Suprapubic skin (tissue), 4 donors: ENCODE measurements around the gene EEA1. TPM values are rescaled to one million over a fixed set of nuclear protein-coding genes. Genes with fewer than 3 reads are reported as not detected.
"Not testable (repeated sequence)": the region's sequence is repeated elsewhere in the genome, so short reads cannot be mapped to it uniquely, and the experiment has no call there.

Source experiments
- DNase-seq, 2 donors: peaks; one replicate each; pipeline ENCODE4 v3.0.0-alpha.2; 2019; ENCODE audit warnings: low spot score in 2 of 2
- H3K27ac ChIP-seq: fragments of 200-600 bp; sonication (generic); one replicate; pipeline ENCODE4 v1.5.1; 2019
- H3K27me3 ChIP-seq: fragments of 200-600 bp; sonication (generic); one replicate; pipeline ENCODE4 v1.5.1; 2019
- H3K36me3 ChIP-seq: fragments of 200-600 bp; sonication (generic); one replicate; pipeline ENCODE4 v1.5.1; 2019
- H3K4me1 ChIP-seq: fragments of 200-600 bp; sonication (generic); one replicate; pipeline ENCODE4 v1.5.1; 2019
- H3K4me3 ChIP-seq: fragments of 200-600 bp; sonication (generic); one replicate; pipeline ENCODE4 v1.5.1; 2019; ENCODE audit warnings: mild to moderate bottlenecking
- H3K9me3 ChIP-seq: fragments of 200-600 bp; sonication (generic); one replicate; pipeline ENCODE4 v1.5.1; 2019
- EP300 ChIP-seq: sonication (generic); formaldehyde crosslinking; IDR thresholded peaks from one replicate; pipeline ENCODE4 v1.6.1; 2017; ENCODE audit warnings: antibody characterized with exemption
- POLR2A ChIP-seq, 2 donors: fragments of 450-650 bp; IDR thresholded peaks; one replicate each; pipeline ENCODE4 v1.6.1; 2017; ENCODE audit warnings: antibody characterized with exemption in 2 of 2, mild to moderate bottlenecking in 2 of 2, moderate library complexity in 2 of 2
- POLR2AphosphoS5 ChIP-seq, 3 donors: sonication (generic); formaldehyde crosslinking; IDR thresholded peaks; one replicate each; pipeline ENCODE4 v1.6.1; 2017; ENCODE audit warnings: antibody characterized with exemption in 3 of 3
- WGBS: methylation state at CpG from one replicate; pipeline ENCODE4 v1.1.5; 2018; 5-methylcytosine and 5-hydroxymethylcytosine counted together
- total RNA-seq, 4 donors: library from RNA; depleted of rRNA; stranded (reverse); fragments of >200 nt; gene quantifications; one replicate each; pipeline ENCODE4 v1.1.0, GENCODE V29; 2016
- TF ChIP-seq, protein P1 (sequence below), 2 donors: fragments of 200-600 bp in 1 of 2; fragments of 450-650 bp in 1 of 2; sonication (generic) in 1 of 2; IDR thresholded peaks; one replicate each; pipeline ENCODE4 v1.5.1; 2016 to 2019; ENCODE audit warnings: antibody characterized with exemption in 2 of 2, mild to moderate bottlenecking in 1 of 2, moderate library complexity in 1 of 2

Gene EEA1
- total RNA-seq, 4 donors from 2014 or later: 17.9 to 55.0 (median 23.2) TPM

DNA sequence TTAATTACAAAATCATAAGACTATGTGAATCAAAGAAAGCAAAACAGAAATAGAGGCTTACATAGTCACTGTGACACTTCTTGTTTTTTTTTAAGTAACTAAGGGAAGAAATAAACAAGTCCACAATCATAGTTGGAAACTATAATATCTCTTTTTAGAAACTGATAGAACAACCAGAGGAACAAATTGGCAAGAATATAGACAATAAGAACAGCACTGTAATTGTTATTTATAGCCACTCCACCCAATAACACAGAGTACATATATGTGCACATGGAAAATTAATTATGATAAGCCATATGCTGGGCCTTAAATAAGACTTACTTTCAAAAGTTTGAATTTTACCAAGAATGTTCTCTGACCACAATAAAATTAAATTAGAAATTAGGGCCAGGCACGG, 125.2 kb downstream of the EEA1 start:
- Histone ChIP-seq H3K27ac (no peak overlapping the region), H3K27me3 (no peaks in the 10 kb centered on the region), H3K4me3 (no peak overlapping the region), H3K36me3 (peaks cover 70% of the 10 kb centered on the region), H3K9me3 (peaks cover 4% of the 10 kb centered on the region), H3K4me1 (no peaks in the 10 kb centered on the region)
- TF ChIP-seq POLR2A (IDR thresholded peaks at IDR 0.05): no peak
- TF ChIP-seq POLR2AphosphoS5 (IDR thresholded peaks at IDR 0.05): no peak
- TF ChIP-seq, protein P1, sequence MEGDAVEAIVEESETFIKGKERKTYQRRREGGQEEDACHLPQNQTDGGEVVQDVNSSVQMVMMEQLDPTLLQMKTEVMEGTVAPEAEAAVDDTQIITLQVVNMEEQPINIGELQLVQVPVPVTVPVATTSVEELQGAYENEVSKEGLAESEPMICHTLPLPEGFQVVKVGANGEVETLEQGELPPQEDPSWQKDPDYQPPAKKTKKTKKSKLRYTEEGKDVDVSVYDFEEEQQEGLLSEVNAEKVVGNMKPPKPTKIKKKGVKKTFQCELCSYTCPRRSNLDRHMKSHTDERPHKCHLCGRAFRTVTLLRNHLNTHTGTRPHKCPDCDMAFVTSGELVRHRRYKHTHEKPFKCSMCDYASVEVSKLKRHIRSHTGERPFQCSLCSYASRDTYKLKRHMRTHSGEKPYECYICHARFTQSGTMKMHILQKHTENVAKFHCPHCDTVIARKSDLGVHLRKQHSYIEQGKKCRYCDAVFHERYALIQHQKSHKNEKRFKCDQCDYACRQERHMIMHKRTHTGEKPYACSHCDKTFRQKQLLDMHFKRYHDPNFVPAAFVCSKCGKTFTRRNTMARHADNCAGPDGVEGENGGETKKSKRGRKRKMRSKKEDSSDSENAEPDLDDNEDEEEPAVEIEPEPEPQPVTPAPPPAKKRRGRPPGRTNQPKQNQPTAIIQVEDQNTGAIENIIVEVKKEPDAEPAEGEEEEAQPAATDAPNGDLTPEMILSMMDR (IDR thresholded peaks at IDR 0.05): no peak
- no peak for TF ChIP-seq EP300
- DNase-seq: no peak
- 84% methylated on average over 1 of the region's 1 CpG for WGBS

GRCh38 chr12:92802906-92803305, 126.2 kb downstream of the EEA1 start:
- H3K27me3 ChIP-seq: no peaks in the 10 kb centered on the region
- no peak overlapping the region for H3K27ac ChIP-seq
- peaks cover 69% of the 10 kb centered on the region for H3K36me3 ChIP-seq
- 77% methylated on average over 3 of the region's 3 CpGs for WGBS
- no peak for TF ChIP-seq POLR2AphosphoS5 (IDR thresholded peaks at IDR 0.05)
- no peak for TF ChIP-seq POLR2A (IDR thresholded peaks at IDR 0.05)
- TF ChIP-seq, protein P1 (IDR thresholded peaks at IDR 0.05): no peak
- TF ChIP-seq EP300: no peak
- peaks cover 4% of the 10 kb centered on the region for H3K9me3 ChIP-seq
- no peak overlapping the region for H3K4me3 ChIP-seq
- no peak for DNase-seq
- no peaks in the 10 kb centered on the region for H3K4me1 ChIP-seq

DNA sequence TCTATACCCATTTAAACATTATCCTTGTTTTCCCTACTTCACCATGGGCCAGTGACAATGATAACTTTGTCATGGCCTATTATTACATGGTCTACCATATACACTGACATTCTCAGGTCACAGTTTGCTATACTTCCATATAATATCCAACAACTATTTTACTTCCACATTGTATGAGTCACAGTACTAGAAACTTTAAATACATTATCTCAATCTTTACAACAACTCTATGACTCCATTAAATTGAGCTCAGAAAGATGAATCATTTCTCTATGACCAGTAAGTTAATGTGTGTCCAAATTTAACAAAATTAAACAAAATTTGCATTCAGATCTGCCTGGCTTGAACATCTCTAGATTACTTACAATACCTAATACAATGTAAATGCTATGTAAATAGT, 132.4 kb downstream of the EEA1 start:
- TF ChIP-seq POLR2AphosphoS5 (IDR thresholded peaks at IDR 0.05): no peak
- no peak for TF ChIP-seq EP300
- TF ChIP-seq POLR2A (IDR thresholded peaks at IDR 0.05): no peak
- TF ChIP-seq, protein P1 (IDR thresholded peaks at IDR 0.05): no peak
- no peaks in the 10 kb centered on the region for H3K4me1 ChIP-seq
- no peaks in the 10 kb centered on the region for H3K27me3 ChIP-seq
- H3K9me3 ChIP-seq: no peaks in the 10 kb centered on the region
- peaks cover 32% of the 10 kb centered on the region for H3K36me3 ChIP-seq
- DNase-seq: no peak
- no peak overlapping the region for H3K27ac ChIP-seq
- H3K4me3 ChIP-seq: no peak overlapping the region

DNA sequence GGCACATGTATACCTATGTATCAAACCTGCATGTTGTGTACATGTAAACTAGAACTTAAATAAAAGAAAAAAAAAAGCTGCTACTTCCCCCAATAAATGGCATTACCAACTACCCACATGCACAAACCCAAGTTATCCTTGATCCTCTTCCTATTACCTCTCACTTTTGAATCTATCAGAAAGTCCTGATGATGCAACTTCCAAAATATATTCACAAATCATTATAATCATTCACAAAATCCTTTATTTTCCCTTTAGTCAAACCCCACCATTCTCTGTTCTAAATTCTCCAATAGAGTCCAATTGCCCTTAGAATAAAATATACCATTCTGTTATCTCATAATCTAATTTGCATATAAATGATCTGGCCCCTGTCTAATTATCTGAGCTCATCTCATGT, 134.3 kb downstream of the EEA1 start:
- no peaks in the 10 kb centered on the region for H3K27me3 ChIP-seq
- no peak overlapping the region for H3K27ac ChIP-seq
- TF ChIP-seq POLR2A (IDR thresholded peaks at IDR 0.05) (no peak), EP300 (no peak), POLR2AphosphoS5 (IDR thresholded peaks at IDR 0.05) (no peak)
- TF ChIP-seq, protein P1 (IDR thresholded peaks at IDR 0.05): no peak
- no peak overlapping the region for H3K4me3 ChIP-seq
- H3K4me1 ChIP-seq: no peaks in the 10 kb centered on the region
- H3K9me3 ChIP-seq: no peaks in the 10 kb centered on the region
- DNase-seq: no peak
- H3K36me3 ChIP-seq: peaks cover 24% of the 10 kb centered on the region

DNA sequence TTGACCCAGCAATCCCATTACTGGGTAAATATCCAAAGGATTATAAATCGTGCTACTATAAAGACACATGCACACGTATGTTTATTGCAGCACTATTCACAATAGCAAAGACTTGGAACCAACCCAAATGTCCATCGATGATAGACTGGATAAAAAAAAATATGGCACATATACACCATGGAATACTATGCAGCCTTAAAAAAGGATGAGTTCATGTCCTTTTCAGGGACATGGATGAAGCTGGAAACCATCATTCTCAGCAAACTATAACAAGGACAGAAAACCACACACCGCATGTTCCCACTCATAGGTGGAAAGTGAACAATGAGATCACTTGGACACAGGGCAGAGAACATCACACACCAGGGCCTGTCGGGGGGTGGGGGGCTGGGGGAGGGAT, 134.7 kb downstream of the EEA1 start:
- H3K36me3 ChIP-seq: peaks cover 22% of the 10 kb centered on the region
- DNase-seq: not testable (repeated sequence)
- 96% methylated on average over 5 of the region's 5 CpGs for WGBS

GRCh38 chr12:92786045-92786444, 143.1 kb downstream of the EEA1 start:
- Histone ChIP-seq H3K9me3 (no peaks in the 10 kb centered on the region), H3K36me3 (peaks cover 19% of the 10 kb centered on the region), H3K27me3 (no peaks in the 10 kb centered on the region), H3K4me3 (no peak overlapping the region), H3K4me1 (peaks cover 4% of the 10 kb centered on the region), H3K27ac (no peak overlapping the region)
- TF ChIP-seq POLR2A (IDR thresholded peaks at IDR 0.05) (no peak), EP300 (no peak)
- TF ChIP-seq, protein P1 (IDR thresholded peaks at IDR 0.05): no peak
- WGBS: 81% methylated on average over 1 of the region's 1 CpG
- DNase-seq: no peak

More for the DNA sequence above, 134.7 kb downstream of the EEA1 start:
- H3K27ac ChIP-seq, H3K4me3 ChIP-seq, H3K27me3 ChIP-seq, H3K4me1 ChIP-seq, H3K9me3 ChIP-seq: not testable (repeated sequence)
